T-helper 2 cell treated with Interferon-gamma antibody and Interleukin-4, amounts not matched to agents 5 μg/mL and 100 μg/mL, for 36 hours (primary cell): ENCODE data around the gene CPNE4.

ENCODE experiments used
- DNase-seq: peaks from one replicate; pipeline ENCODE4 v3.0.0; 2021; ENCODE audit warnings: low spot score
- H3K27ac Mint-ChIP-seq: one replicate; pipeline ENCODE4 v1.8.0; 2021; ENCODE audit warnings: mild to moderate bottlenecking, mixed read lengths
- H3K27me3 Mint-ChIP-seq: one replicate; pipeline ENCODE4 v1.8.0; 2021; ENCODE audit warnings: low read depth, mixed read lengths
- H3K36me3 Mint-ChIP-seq: one replicate; pipeline ENCODE4 v1.8.0; 2021; ENCODE audit warnings: low read depth, mixed read lengths
- H3K4me1 Mint-ChIP-seq: one replicate; pipeline ENCODE4 v1.8.0; 2021; ENCODE audit warnings: low read depth, mixed read lengths
- H3K4me3 Mint-ChIP-seq: one replicate; pipeline ENCODE4 v1.8.0; 2022; ENCODE audit warnings: mild to moderate bottlenecking, moderate library complexity, mixed read lengths
- H3K9me3 Mint-ChIP-seq: one replicate; pipeline ENCODE4 v1.8.0; 2021; ENCODE audit warnings: mixed read lengths

CPNE4 gene

GRCh38 chr3:131731709-131732108, 303.1 kb downstream of the CPNE4 start:
- no peaks in the 10 kb centered on the region for H3K27me3 Mint-ChIP-seq
- H3K36me3 Mint-ChIP-seq, result no peaks in the 10 kb centered on the region
- peak; percentile 46 for DNase-seq
- H3K4me1 Mint-ChIP-seq, result no peaks in the 10 kb centered on the region
- no peaks in the 10 kb centered on the region for H3K9me3 Mint-ChIP-seq
- no peak overlapping the region for H3K27ac Mint-ChIP-seq
- H3K4me3 Mint-ChIP-seq, result no peak overlapping the region

- Mint-ChIP-seq H3K4me3 (no peak overlapping the region), H3K27me3 (peaks cover 2% of the 10 kb centered on the region), H3K27ac (no peak overlapping the region), H3K9me3 (no peaks in the 10 kb centered on the region), H3K4me1 (no peaks in the 10 kb centered on the region), H3K36me3 (no peaks in the 10 kb centered on the region)
- DNase-seq, result no peak
Measured at GRCh38 chr3:131730581-131730980, 304.2 kb downstream of the CPNE4 start.

GRCh38 chr3:131729643-131730017, 305.2 kb downstream of the CPNE4 start:
- no peaks in the 10 kb centered on the region for H3K36me3 Mint-ChIP-seq
- H3K9me3 Mint-ChIP-seq, result no peaks in the 10 kb centered on the region
- no peak for DNase-seq

GRCh38 chr3:131728898-131729642, 305.7 kb downstream of the CPNE4 start:
- H3K27me3 Mint-ChIP-seq, result peaks cover 5% of the 10 kb centered on the region
- H3K27ac Mint-ChIP-seq, result no peak overlapping the region
- H3K4me3 Mint-ChIP-seq, result no peak overlapping the region
- H3K9me3 Mint-ChIP-seq, result no peaks in the 10 kb centered on the region
- no peak for DNase-seq
- no peaks in the 10 kb centered on the region for H3K4me1 Mint-ChIP-seq
- H3K36me3 Mint-ChIP-seq, result no peaks in the 10 kb centered on the region

More at GRCh38 chr3:131729643-131730017, 305.2 kb downstream of the CPNE4 start:
- Mint-ChIP-seq H3K4me3 (no peak overlapping the region), H3K27ac (no peak overlapping the region), H3K4me1 (no peaks in the 10 kb centered on the region), H3K27me3 (peaks cover 2% of the 10 kb centered on the region)

GRCh38 chr3:131725414-131725813, 309.4 kb downstream of the CPNE4 start:
- H3K27me3 Mint-ChIP-seq, result peaks cover 5% of the 10 kb centered on the region
- H3K4me1 Mint-ChIP-seq, result no peaks in the 10 kb centered on the region
- no peak for DNase-seq
- H3K4me3 Mint-ChIP-seq, result no peak overlapping the region
- no peak overlapping the region for H3K27ac Mint-ChIP-seq
- H3K36me3 Mint-ChIP-seq, result no peaks in the 10 kb centered on the region
- no peaks in the 10 kb centered on the region for H3K9me3 Mint-ChIP-seq

GRCh38 chr3:131723343-131723742, 311.5 kb downstream of the CPNE4 start:
- no peak for DNase-seq
- Mint-ChIP-seq H3K4me1 (no peaks in the 10 kb centered on the region), H3K27ac (no peak overlapping the region), H3K27me3 (peaks cover 5% of the 10 kb centered on the region), H3K4me3 (no peak overlapping the region), H3K9me3 (no peaks in the 10 kb centered on the region), H3K36me3 (no peaks in the 10 kb centered on the region)

GRCh38 chr3:131717493-131717892, 317.3 kb downstream of the CPNE4 start:
- H3K27me3 Mint-ChIP-seq, result no peaks in the 10 kb centered on the region
- DNase-seq, result no peak
- no peak overlapping the region for H3K4me3 Mint-ChIP-seq
- H3K4me1 Mint-ChIP-seq, result peaks cover 6% of the 10 kb centered on the region
- no peaks in the 10 kb centered on the region for H3K36me3 Mint-ChIP-seq
- no peaks in the 10 kb centered on the region for H3K9me3 Mint-ChIP-seq
- H3K27ac Mint-ChIP-seq, result no peak overlapping the region

- Mint-ChIP-seq H3K27ac (no peak overlapping the region), H3K36me3 (no peaks in the 10 kb centered on the region), H3K9me3 (no peaks in the 10 kb centered on the region), H3K4me1 (peaks cover 6% of the 10 kb centered on the region), H3K4me3 (no peak overlapping the region), H3K27me3 (no peaks in the 10 kb centered on the region)
- no peak for DNase-seq
Measured at GRCh38 chr3:131716943-131717342, 317.9 kb downstream of the CPNE4 start.

GRCh38 chr3:131716007-131716406, 318.8 kb downstream of the CPNE4 start:
- Mint-ChIP-seq H3K27me3 (no peaks in the 10 kb centered on the region), H3K4me1 (peaks cover 6% of the 10 kb centered on the region), H3K36me3 (no peaks in the 10 kb centered on the region), H3K4me3 (no peak overlapping the region), H3K27ac (no peak overlapping the region), H3K9me3 (no peaks in the 10 kb centered on the region)
- no peak for DNase-seq

- peaks cover 2% of the 10 kb centered on the region for H3K27me3 Mint-ChIP-seq
- H3K9me3 Mint-ChIP-seq, result no peaks in the 10 kb centered on the region
- DNase-seq, result no peak
- H3K4me3 Mint-ChIP-seq, result no peak overlapping the region
- H3K4me1 Mint-ChIP-seq, result peaks cover 6% of the 10 kb centered on the region
- H3K27ac Mint-ChIP-seq, result no peak overlapping the region
- no peaks in the 10 kb centered on the region for H3K36me3 Mint-ChIP-seq
Measured at GRCh38 chr3:131714585-131715220, 320.1 kb downstream of the CPNE4 start.

GRCh38 chr3:131713416-131714123, 321.2 kb downstream of the CPNE4 start:
- Mint-ChIP-seq H3K27me3 (peaks cover 6% of the 10 kb centered on the region), H3K9me3 (no peaks in the 10 kb centered on the region), H3K4me3 (no peak overlapping the region), H3K36me3 (no peaks in the 10 kb centered on the region), H3K27ac (no peak overlapping the region), H3K4me1 (peaks cover 6% of the 10 kb centered on the region)
- DNase-seq, result no peak

GRCh38 chr3:131712662-131713061, 322.2 kb downstream of the CPNE4 start:
- H3K4me3 Mint-ChIP-seq, result no peak overlapping the region
- H3K27me3 Mint-ChIP-seq, result peaks cover 11% of the 10 kb centered on the region
- peaks cover 6% of the 10 kb centered on the region for H3K4me1 Mint-ChIP-seq
- no peak overlapping the region for H3K27ac Mint-ChIP-seq
- no peaks in the 10 kb centered on the region for H3K36me3 Mint-ChIP-seq
- H3K9me3 Mint-ChIP-seq, result no peaks in the 10 kb centered on the region
- DNase-seq, result no peak

- Mint-ChIP-seq H3K9me3 (no peaks in the 10 kb centered on the region), H3K4me1 (peaks cover 6% of the 10 kb centered on the region), H3K4me3 (no peak overlapping the region), H3K27ac (no peak overlapping the region), H3K27me3 (peaks cover 14% of the 10 kb centered on the region), H3K36me3 (no peaks in the 10 kb centered on the region)
- DNase-seq, result no peak
Measured at GRCh38 chr3:131711114-131711768, 323.6 kb downstream of the CPNE4 start.

- Mint-ChIP-seq H3K9me3 (no peaks in the 10 kb centered on the region), H3K27me3 (peaks cover 26% of the 10 kb centered on the region), H3K4me1 (no peaks in the 10 kb centered on the region), H3K36me3 (no peaks in the 10 kb centered on the region), H3K27ac (no peak overlapping the region), H3K4me3 (no peak overlapping the region)
- DNase-seq, result no peak
Measured at GRCh38 chr3:131708241-131708640, 326.6 kb downstream of the CPNE4 start.
